GM23338 (cell line): Measurements from ENCODE around the gene COL8A2. TPM values are rescaled to one million over a fixed set of nuclear protein-coding genes. Genes with fewer than 3 reads are reported as not detected.

Experiments used
- ATAC-seq: fragments of 200-7000 bp; cut with Tn5 transposase; 3 replicates; pipeline ENCODE4 v1.9.1; 2020
- DNase-seq: peaks from one replicate; pipeline ENCODE4 v3.0.0-alpha.2; 2015; ENCODE audit warnings: low spot score
- H2AFZ ChIP-seq: fragments of 200-600 bp; sonication (generic); 2 replicates; pipeline ENCODE4 v1.8.0; 2016; ENCODE audit warnings: antibody characterized with exemption, mild to moderate bottlenecking, moderate library complexity
- H3F3A ChIP-seq: fragments of 200-600 bp; sonication (generic); replicated peaks from 2 replicates; pipeline ENCODE4 v1.8.0; 2017; ENCODE audit warnings: antibody characterized with exemption, mixed run types, low read depth
- H3K27ac ChIP-seq: fragments of 200-600 bp; sonication (generic); 2 replicates; pipeline ENCODE4 v1.6.1; 2016; ENCODE audit warnings: low read depth
- H3K27me3 ChIP-seq: fragments of 200-600 bp; sonication (generic); 2 replicates; pipeline ENCODE4 v1.8.0; 2016; ENCODE audit warnings: mild to moderate bottlenecking, mixed run types, moderate library complexity; ENCODE audit not compliant: insufficient read depth
- H3K36me3 ChIP-seq: fragments of 200-600 bp; sonication (generic); 2 replicates; pipeline ENCODE4 v1.8.0; 2016; ENCODE audit warnings: mild to moderate bottlenecking; ENCODE audit not compliant: insufficient read depth
- H3K4me1 ChIP-seq: fragments of 200-600 bp; sonication (generic); 2 replicates; pipeline ENCODE4 v1.8.0; 2016; ENCODE audit warnings: mild to moderate bottlenecking, moderate library complexity; ENCODE audit not compliant: insufficient read depth
- H3K4me2 ChIP-seq: fragments of 200-600 bp; sonication (generic); 2 replicates; pipeline ENCODE4 v1.7.1; 2017; ENCODE audit warnings: mixed run types
- H3K4me3 ChIP-seq: fragments of 200-600 bp; sonication (generic); 2 replicates; pipeline ENCODE4 v1.6.1; 2016; ENCODE audit warnings: mixed run types
- H3K79me2 ChIP-seq: fragments of 200-600 bp; sonication (generic); replicated peaks from 2 replicates; pipeline ENCODE4 v1.8.0; 2017; ENCODE audit warnings: mild to moderate bottlenecking; ENCODE audit not compliant: insufficient read depth
- H3K9me2 ChIP-seq: fragments of 200-600 bp; sonication (generic); 2 replicates; pipeline ENCODE4 v1.8.0; 2017; ENCODE audit not compliant: insufficient read depth
- H4K20me1 ChIP-seq: fragments of 200-600 bp; sonication (generic); replicated peaks from 2 replicates; pipeline ENCODE4 v1.8.0; 2017; ENCODE audit warnings: mild to moderate bottlenecking; ENCODE audit not compliant: insufficient read depth
- H3K27ac Mint-ChIP-seq: 2 replicates; pipeline ENCODE4 v1.8.0; 2020; ENCODE audit warnings: inconsistent platforms, mild to moderate bottlenecking, moderate library complexity, mixed read lengths
- H3K27me3 Mint-ChIP-seq: 3 replicates; pipeline ENCODE4 v1.8.0; 2022; ENCODE audit warnings: low read depth, mild to moderate bottlenecking, moderate library complexity, mixed read lengths, inconsistent platforms; ENCODE audit not compliant: insufficient read depth, poor library complexity
- H3K36me3 Mint-ChIP-seq: 3 replicates; pipeline ENCODE4 v1.8.0; 2021; ENCODE audit warnings: low read depth, mild to moderate bottlenecking, inconsistent platforms, moderate library complexity, mixed read lengths
- H3K4me1 Mint-ChIP-seq: 3 replicates; pipeline ENCODE4 v1.8.0; 2020; ENCODE audit warnings: mild to moderate bottlenecking, inconsistent platforms, mixed read lengths
- H3K4me3 Mint-ChIP-seq: 3 replicates; pipeline ENCODE4 v1.8.0; 2021; ENCODE audit warnings: moderate library complexity, mild to moderate bottlenecking, inconsistent platforms, mixed read lengths
- H3K9me3 Mint-ChIP-seq: 3 replicates; pipeline ENCODE4 v1.8.0; 2020; ENCODE audit warnings: moderate library complexity, mild to moderate bottlenecking, inconsistent platforms, mixed read lengths
- CREB1 ChIP-seq: fragments of 250-450 bp; sonication (Bioruptor Pico); IDR thresholded peaks from 2 replicates; pipeline ENCODE4 v1.5.0; 2020; ENCODE audit warnings: low read depth, mild to moderate bottlenecking, moderate library complexity
- EZH2 ChIP-seq: fragments of 200-600 bp; sonication (generic); IDR thresholded peaks from one replicate; pipeline ENCODE4 v1.8.0; 2017; ENCODE audit warnings: antibody characterized with exemption, mild to moderate bottlenecking, low read depth; ENCODE audit not compliant: unreplicated experiment
- EZH2phosphoT487 ChIP-seq: fragments of 200-600 bp; sonication (generic); IDR thresholded peaks from one replicate; pipeline ENCODE4 v1.8.1; 2018; ENCODE audit warnings: antibody characterized with exemption; ENCODE audit not compliant: unreplicated experiment
- JUNB ChIP-seq: IDR thresholded peaks from one replicate; pipeline ENCODE4 v1.6.1; 2016; ENCODE audit warnings: antibody characterized with exemption; ENCODE audit not compliant: unreplicated experiment
- NANOG ChIP-seq: IDR thresholded peaks from 2 replicates; pipeline ENCODE4 v1.6.1; 2016; ENCODE audit warnings: antibody characterized with exemption, borderline replicate concordance
- POLR2AphosphoS5 ChIP-seq: IDR thresholded peaks from 2 replicates; pipeline ENCODE4 v1.6.1; 2016; ENCODE audit warnings: antibody characterized with exemption, low read depth
- STAT1 ChIP-seq: IDR thresholded peaks from one replicate; pipeline ENCODE4 v1.6.1; 2016; ENCODE audit warnings: antibody characterized with exemption; ENCODE audit not compliant: unreplicated experiment
- ZNF114 ChIP-seq: fragments of 250-450 bp; sonication (Bioruptor Pico); IDR thresholded peaks from 2 replicates; pipeline ENCODE4 v1.5.0; 2020; ENCODE audit warnings: mild to moderate bottlenecking, moderate library complexity
- ZNF331 ChIP-seq: fragments of 250-450 bp; sonication (Bioruptor Pico); IDR thresholded peaks from 2 replicates; pipeline ENCODE4 v1.5.0; 2020; ENCODE audit warnings: low read depth, mild to moderate bottlenecking, moderate library complexity
- polyA plus RNA-seq: library from polyadenylated mRNA; unstranded; fragments of >200 nt; fragmentation: Nextera tagmentation; extraction: Ambion mirVana; gene quantifications from 2 replicates; pipeline ENCODE4 v1.2.1, GENCODE V29; 2016
- total RNA-seq: library from RNA; depleted of rRNA; stranded (reverse); fragments of >200 nt; shearing (Covaris generic); gene quantifications from 2 replicates; pipeline ENCODE4 v1.2.3, GENCODE V29; 2014
- TF ChIP-seq, protein P1 (sequence below): IDR thresholded peaks from 2 replicates; pipeline ENCODE4 v1.6.1; 2016; ENCODE audit warnings: antibody characterized with exemption
- TF ChIP-seq, protein P2 (sequence below): IDR thresholded peaks from one replicate; pipeline ENCODE4 v1.6.1; 2018; ENCODE audit warnings: antibody characterized with exemption; ENCODE audit not compliant: unreplicated experiment
- TF ChIP-seq, protein P3 (sequence below): fragments of 250-450 bp; sonication (Bioruptor Pico); IDR thresholded peaks from 2 replicates; pipeline ENCODE4 v1.5.0; 2020; ENCODE audit warnings: mild to moderate bottlenecking, moderate library complexity
- TF ChIP-seq, protein P4 (sequence below), 2 experiments: fragments of 200-600 bp in 1 of 2; sonication (generic) in 1 of 2; conservative IDR thresholded peaks; 2 replicates each; pipeline versions ENCODE4 v1.5.1 to v1.6.1; 2016 to 2017; ENCODE audit warnings: antibody characterized with exemption in 2 of 2, low read depth in 2 of 2, mild to moderate bottlenecking in 2 of 2, moderate library complexity in 1 of 2

The COL8A2 gene
- total and polyA plus RNA-seq, 2 experiments from 2014 or later = 0.95 to 4.9 TPM

DNA sequence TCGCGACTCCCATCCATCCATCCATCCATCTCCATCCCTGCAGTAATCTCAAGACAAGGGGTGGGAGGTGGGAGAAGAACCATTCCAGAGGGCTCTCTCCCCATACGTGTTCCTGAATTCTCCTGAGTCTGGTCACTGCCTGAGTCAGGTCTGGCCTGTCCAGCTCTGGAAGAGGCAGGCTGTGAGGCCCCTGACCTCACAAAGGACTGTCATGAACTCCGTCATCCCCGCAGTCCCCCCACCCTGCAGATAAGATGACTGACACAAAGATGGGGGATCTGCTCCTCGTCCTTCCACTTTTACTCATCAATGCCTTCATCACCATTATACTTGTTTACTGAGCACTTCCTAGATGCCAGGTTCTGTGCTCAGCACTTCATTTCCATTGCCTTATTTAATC is 29.3 kb upstream of the COL8A2 start:
- Mint-ChIP-seq H3K27ac (no peak overlapping the region), H3K27me3 (peaks cover 47% of the 10 kb centered on the region), H3K36me3 (peaks cover 8% of the 10 kb centered on the region), H3K4me1 (peaks cover 48% of the 10 kb centered on the region), H3K9me3 (no peaks in the 10 kb centered on the region; the same call in 2 of the 3 replicates), H3K4me3 (peak overlapping the region; percentile 72)
- DNase-seq = no peak
- no peak for ATAC-seq
- peaks cover 57% of the 10 kb centered on the region for H3K27me3 ChIP-seq
- peaks cover 41% of the 10 kb centered on the region for H3K4me1 ChIP-seq
- peaks cover 14% of the 10 kb centered on the region for H3K79me2 ChIP-seq
- no peak overlapping the region for H3K27ac ChIP-seq
- TF ChIP-seq POLR2AphosphoS5 = no peak
- no peak for TF ChIP-seq CREB1 (CRISPR knock-in tag)
- TF ChIP-seq ZNF331 (CRISPR knock-in tag) = no peak
- no peak for TF ChIP-seq EZH2
- TF ChIP-seq, protein P1, sequence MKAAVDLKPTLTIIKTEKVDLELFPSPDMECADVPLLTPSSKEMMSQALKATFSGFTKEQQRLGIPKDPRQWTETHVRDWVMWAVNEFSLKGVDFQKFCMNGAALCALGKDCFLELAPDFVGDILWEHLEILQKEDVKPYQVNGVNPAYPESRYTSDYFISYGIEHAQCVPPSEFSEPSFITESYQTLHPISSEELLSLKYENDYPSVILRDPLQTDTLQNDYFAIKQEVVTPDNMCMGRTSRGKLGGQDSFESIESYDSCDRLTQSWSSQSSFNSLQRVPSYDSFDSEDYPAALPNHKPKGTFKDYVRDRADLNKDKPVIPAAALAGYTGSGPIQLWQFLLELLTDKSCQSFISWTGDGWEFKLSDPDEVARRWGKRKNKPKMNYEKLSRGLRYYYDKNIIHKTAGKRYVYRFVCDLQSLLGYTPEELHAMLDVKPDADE = no peak
- TF ChIP-seq STAT1 = no peak
- TF ChIP-seq, protein P2, sequence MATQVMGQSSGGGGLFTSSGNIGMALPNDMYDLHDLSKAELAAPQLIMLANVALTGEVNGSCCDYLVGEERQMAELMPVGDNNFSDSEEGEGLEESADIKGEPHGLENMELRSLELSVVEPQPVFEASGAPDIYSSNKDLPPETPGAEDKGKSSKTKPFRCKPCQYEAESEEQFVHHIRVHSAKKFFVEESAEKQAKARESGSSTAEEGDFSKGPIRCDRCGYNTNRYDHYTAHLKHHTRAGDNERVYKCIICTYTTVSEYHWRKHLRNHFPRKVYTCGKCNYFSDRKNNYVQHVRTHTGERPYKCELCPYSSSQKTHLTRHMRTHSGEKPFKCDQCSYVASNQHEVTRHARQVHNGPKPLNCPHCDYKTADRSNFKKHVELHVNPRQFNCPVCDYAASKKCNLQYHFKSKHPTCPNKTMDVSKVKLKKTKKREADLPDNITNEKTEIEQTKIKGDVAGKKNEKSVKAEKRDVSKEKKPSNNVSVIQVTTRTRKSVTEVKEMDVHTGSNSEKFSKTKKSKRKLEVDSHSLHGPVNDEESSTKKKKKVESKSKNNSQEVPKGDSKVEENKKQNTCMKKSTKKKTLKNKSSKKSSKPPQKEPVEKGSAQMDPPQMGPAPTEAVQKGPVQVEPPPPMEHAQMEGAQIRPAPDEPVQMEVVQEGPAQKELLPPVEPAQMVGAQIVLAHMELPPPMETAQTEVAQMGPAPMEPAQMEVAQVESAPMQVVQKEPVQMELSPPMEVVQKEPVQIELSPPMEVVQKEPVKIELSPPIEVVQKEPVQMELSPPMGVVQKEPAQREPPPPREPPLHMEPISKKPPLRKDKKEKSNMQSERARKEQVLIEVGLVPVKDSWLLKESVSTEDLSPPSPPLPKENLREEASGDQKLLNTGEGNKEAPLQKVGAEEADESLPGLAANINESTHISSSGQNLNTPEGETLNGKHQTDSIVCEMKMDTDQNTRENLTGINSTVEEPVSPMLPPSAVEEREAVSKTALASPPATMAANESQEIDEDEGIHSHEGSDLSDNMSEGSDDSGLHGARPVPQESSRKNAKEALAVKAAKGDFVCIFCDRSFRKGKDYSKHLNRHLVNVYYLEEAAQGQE = no peak
- TF ChIP-seq EZH2phosphoT487 = no peak
- TF ChIP-seq, protein P3, sequence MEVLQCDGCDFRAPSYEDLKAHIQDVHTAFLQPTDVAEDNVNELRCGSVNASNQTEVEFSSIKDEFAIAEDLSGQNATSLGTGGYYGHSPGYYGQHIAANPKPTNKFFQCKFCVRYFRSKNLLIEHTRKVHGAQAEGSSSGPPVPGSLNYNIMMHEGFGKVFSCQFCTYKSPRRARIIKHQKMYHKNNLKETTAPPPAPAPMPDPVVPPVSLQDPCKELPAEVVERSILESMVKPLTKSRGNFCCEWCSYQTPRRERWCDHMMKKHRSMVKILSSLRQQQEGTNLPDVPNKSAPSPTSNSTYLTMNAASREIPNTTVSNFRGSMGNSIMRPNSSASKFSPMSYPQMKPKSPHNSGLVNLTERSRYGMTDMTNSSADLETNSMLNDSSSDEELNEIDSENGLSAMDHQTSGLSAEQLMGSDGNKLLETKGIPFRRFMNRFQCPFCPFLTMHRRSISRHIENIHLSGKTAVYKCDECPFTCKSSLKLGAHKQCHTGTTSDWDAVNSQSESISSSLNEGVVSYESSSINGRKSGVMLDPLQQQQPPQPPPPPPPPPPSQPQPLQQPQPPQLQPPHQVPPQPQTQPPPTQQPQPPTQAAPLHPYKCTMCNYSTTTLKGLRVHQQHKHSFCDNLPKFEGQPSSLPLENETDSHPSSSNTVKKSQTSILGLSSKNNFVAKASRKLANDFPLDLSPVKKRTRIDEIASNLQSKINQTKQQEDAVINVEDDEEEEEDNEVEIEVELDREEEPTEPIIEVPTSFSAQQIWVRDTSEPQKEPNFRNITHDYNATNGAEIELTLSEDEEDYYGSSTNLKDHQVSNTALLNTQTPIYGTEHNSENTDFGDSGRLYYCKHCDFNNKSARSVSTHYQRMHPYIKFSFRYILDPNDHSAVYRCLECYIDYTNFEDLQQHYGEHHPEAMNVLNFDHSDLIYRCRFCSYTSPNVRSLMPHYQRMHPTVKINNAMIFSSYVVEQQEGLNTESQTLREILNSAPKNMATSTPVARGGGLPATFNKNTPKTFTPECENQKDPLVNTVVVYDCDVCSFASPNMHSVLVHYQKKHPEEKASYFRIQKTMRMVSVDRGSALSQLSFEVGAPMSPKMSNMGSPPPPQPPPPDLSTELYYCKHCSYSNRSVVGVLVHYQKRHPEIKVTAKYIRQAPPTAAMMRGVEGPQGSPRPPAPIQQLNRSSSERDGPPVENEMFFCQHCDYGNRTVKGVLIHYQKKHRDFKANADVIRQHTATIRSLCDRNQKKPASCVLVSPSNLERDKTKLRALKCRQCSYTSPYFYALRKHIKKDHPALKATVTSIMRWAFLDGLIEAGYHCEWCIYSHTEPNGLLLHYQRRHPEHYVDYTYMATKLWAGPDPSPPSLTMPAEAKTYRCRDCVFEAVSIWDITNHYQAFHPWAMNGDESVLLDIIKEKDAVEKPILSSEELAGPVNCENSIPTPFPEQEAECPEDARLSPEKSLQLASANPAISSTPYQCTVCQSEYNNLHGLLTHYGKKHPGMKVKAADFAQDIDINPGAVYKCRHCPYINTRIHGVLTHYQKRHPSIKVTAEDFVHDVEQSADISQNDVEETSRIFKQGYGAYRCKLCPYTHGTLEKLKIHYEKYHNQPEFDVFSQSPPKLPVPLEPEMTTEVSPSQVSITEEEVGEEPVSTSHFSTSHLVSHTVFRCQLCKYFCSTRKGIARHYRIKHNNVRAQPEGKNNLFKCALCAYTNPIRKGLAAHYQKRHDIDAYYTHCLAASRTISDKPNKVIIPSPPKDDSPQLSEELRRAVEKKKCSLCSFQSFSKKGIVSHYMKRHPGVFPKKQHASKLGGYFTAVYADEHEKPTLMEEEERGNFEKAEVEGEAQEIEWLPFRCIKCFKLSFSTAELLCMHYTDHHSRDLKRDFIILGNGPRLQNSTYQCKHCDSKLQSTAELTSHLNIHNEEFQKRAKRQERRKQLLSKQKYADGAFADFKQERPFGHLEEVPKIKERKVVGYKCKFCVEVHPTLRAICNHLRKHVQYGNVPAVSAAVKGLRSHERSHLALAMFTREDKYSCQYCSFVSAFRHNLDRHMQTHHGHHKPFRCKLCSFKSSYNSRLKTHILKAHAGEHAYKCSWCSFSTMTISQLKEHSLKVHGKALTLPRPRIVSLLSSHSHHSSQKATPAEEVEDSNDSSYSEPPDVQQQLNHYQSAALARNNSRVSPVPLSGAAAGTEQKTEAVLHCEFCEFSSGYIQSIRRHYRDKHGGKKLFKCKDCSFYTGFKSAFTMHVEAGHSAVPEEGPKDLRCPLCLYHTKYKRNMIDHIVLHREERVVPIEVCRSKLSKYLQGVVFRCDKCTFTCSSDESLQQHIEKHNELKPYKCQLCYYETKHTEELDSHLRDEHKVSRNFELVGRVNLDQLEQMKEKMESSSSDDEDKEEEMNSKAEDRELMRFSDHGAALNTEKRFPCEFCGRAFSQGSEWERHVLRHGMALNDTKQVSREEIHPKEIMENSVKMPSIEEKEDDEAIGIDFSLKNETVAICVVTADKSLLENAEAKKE (CRISPR knock-in tag) = no peak
- TF ChIP-seq NANOG = no peak
- TF ChIP-seq, protein P4, sequence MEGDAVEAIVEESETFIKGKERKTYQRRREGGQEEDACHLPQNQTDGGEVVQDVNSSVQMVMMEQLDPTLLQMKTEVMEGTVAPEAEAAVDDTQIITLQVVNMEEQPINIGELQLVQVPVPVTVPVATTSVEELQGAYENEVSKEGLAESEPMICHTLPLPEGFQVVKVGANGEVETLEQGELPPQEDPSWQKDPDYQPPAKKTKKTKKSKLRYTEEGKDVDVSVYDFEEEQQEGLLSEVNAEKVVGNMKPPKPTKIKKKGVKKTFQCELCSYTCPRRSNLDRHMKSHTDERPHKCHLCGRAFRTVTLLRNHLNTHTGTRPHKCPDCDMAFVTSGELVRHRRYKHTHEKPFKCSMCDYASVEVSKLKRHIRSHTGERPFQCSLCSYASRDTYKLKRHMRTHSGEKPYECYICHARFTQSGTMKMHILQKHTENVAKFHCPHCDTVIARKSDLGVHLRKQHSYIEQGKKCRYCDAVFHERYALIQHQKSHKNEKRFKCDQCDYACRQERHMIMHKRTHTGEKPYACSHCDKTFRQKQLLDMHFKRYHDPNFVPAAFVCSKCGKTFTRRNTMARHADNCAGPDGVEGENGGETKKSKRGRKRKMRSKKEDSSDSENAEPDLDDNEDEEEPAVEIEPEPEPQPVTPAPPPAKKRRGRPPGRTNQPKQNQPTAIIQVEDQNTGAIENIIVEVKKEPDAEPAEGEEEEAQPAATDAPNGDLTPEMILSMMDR (conservative IDR thresholded peaks at IDR 0.05; ENCODE audit: low read depth in 2 of 2) = no peak
- TF ChIP-seq ZNF114 (CRISPR knock-in tag) = no peak
- TF ChIP-seq JUNB = no peak
- no peaks in the 10 kb centered on the region for H3K36me3 ChIP-seq
- no peaks in the 10 kb centered on the region; the same call in 1 of the 2 replicates for H4K20me1 ChIP-seq
- H3K9me2 ChIP-seq = no peaks in the 10 kb centered on the region
- H3K4me2 ChIP-seq = no peak overlapping the region
- no peak overlapping the region for H2AFZ ChIP-seq
- H3F3A ChIP-seq = no peaks in the 10 kb centered on the region
- no peak overlapping the region for H3K4me3 ChIP-seq
